GM12874 (cell line): ENCODE results near the gene CYFIP1.

Source experiments
- TF ChIP-seq, protein P1 (sequence below): IDR thresholded peaks from 2 replicates; pipeline ENCODE4 v1.5.1; 2011; ENCODE audit warnings: low read depth, mild to moderate bottlenecking, control low read depth, low read length, moderate library complexity; ENCODE audit not compliant: insufficient read depth

Gene CYFIP1

DNA sequence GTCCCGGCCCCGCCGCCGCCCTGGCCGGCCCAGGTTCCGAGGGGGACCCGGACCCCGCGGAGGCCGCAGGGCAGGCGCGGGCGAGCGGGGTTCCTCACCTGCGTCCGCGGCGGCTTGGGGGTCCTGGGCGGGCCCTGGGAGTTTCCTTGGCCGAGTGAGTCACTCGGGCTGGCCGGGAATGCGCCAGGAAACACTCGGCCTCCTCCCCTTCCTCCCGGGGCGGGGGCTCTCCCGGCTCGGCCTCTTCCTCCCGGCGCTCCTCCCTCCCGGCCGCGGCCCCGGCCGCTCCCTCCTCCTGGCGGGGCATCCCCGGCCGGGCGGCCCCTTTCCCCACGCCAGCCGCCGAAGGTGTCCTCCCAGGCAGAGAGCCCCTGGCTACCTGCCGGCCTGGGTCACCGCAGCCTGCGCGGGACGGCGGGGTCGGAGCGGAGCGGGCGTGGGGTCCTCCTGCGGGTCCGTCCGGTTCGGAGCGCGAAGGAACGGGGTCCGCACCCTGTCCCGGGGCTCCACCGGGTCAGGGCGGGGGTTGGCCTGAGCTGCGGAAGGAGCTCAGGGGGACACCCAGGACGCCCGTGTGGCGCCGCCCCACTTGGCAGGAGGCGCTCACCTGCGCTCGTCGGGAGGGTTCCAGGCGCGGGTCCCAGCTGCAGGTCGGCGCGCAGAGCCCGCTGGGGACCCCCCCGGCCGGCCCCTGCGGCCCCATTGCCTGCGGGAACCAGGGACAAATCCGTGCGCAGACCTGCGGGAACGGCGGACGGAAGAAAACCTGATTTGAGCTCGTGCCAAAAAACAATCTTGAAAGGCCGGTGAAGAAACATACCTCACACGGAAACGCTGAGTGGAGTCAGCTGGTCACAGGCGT, at the start of gene CYFIP1:
CYFIP1 (minus strand) TSS at position 180 of the 862 bp plus-strand sequence. CDS start 33,083 bp downstream, outside the sequence.
- TF ChIP-seq, protein P1, sequence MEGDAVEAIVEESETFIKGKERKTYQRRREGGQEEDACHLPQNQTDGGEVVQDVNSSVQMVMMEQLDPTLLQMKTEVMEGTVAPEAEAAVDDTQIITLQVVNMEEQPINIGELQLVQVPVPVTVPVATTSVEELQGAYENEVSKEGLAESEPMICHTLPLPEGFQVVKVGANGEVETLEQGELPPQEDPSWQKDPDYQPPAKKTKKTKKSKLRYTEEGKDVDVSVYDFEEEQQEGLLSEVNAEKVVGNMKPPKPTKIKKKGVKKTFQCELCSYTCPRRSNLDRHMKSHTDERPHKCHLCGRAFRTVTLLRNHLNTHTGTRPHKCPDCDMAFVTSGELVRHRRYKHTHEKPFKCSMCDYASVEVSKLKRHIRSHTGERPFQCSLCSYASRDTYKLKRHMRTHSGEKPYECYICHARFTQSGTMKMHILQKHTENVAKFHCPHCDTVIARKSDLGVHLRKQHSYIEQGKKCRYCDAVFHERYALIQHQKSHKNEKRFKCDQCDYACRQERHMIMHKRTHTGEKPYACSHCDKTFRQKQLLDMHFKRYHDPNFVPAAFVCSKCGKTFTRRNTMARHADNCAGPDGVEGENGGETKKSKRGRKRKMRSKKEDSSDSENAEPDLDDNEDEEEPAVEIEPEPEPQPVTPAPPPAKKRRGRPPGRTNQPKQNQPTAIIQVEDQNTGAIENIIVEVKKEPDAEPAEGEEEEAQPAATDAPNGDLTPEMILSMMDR = no peak

DNA sequence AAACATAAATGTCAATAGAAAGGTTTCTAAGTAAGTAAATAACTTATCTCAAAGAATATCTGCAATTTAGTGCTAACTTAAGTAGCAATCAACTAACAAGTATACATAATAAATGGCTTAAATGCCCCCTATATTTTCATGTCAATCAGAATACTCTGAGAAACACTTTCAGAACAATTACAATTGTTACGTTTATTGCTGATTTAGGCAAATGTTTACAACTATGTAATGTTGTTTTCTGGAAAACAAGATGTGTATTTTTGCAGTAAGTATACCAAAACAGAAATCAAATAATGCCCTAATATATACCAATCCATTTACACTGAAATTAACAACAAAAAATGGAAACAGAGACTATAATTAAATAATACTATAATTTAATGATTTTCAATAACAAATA, 46.0 kb upstream of the CYFIP1 start:
- TF ChIP-seq, protein P1 = no peak

DNA sequence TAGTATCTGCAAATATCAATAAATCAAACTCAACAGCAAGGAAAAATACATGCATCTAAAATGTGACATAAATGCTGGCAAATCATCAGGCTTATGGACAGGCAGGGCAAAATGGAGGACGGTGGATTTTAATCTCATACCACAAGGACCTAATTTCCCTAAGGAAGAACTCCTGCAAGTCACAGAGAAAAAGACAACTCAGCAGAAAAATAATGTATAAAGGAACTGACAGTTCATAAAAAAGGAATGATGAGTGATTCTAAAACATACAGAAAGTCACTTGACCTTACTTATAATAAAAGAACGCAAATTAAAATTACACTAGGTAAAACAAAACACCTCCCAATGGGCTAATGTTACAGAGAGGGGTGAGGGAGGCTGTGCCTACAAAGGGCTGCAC, 42.0 kb upstream of the CYFIP1 start:
- TF ChIP-seq, protein P1 = no peak

DNA sequence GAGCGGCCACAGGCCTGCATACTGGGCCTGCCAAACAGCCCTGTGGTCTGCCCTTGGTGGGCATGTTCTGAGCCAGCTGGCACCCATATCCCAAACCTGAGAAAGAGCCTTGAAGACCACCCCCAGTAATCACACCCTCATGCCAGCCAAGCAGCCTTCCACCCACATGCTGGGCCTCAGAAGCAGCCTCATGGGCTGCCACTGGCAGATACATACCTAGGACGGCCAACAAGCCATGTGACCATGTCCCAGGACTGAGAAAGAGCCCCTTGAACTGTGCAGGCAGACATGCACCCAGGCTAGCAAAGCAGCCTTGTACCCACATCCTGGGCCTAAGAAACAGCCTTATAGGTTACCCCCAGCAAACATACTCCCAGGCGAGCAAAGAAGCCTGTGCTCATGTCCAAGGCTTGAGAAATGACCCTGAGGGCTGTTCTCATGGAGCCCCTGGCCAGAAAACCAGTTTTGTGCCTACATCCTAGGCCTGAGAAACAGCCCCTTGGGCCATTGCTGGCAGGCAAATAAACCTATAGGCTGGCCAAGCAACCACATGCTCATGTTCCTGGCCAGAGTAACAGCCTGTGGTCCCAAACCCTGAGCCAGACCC, 34.3 kb upstream of the CYFIP1 start:
- TF ChIP-seq, protein P1 = no peak

DNA sequence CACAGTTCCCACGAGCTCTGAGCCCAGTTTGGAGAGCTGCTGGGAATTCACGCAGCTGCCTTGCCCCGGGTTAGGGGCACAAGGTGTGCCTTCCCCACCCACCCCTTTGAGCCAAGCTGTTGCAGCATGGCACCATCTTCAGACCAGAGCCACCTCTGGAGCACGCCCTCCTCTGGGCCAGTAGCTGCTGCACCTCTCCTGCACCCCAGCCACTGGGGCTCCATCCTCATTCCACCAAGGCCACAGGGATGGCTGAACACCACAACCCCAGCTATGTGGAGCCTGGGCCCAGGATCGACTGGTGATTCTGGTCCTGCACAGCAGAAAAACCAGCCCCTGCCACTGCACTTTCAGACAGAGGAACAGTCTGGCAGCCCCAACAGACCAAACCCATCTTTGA, 33.5 kb upstream of the CYFIP1 start:
- TF ChIP-seq, protein P1 = no peak

DNA sequence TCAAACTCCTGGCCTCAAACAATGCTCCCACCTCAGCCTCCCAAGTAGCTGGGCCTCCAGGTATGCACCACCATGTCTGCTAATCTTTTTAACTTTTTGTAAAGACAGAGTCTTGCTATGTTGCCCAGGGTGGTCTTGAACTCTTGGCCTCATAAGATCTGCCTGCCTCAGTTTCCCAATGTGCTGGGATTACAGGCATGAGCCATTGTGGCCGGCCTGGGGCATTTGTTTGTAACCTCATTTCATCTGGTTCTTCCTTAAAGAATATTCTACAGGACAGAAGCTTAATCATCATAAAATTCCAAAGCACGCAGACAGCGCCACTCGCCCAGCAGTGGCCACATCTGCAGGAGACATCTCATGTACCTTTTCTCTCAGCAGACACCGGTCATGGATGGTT, 23.6 kb upstream of the CYFIP1 start:
- TF ChIP-seq, protein P1 = no peak

DNA sequence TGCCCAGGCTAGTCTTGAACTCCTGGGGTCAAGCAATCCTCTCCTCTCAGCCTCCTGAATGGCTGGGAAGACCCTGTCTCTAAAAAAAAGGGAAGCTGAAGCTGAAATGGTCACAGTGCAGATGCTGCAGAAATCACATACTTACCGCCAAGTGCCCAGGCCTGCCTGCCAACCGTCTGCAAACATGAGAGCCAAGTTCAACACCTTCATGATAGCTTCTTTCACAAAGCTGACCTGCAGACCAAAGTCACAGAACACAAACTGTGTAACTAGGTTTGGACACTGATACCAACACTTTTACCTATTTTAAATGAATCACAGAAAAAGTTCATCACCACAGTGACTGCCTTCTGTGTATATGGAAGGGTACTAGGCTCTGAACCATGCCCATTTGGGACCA, 22.8 kb upstream of the CYFIP1 start:
- TF ChIP-seq, protein P1 = no peak
